K562 (cell line): Measurements from ENCODE around the gene KRTAP17-1. TPM values are rescaled to one million over a fixed set of nuclear protein-coding genes. Genes with fewer than 3 reads are reported as not detected.

Source experiments
- ATAC-seq: fragments of 200-7000 bp; cut with Tn5 transposase; 3 replicates; pipeline ENCODE4 v1.9.1; 2020; ENCODE audit warnings: moderate library complexity
- BruUV-seq: library from RNA; stranded (reverse); fragments of 400-500 nt; replicated peaks from 2 replicates; lab custom pipeline; 2021; lab: Mats Ljungman, UMichigan
- CTCF ChIA-PET: fragments of 300-600 bp; formaldehyde crosslinking; extraction: SDS; loops from one replicate; lab custom pipeline; 2021; ENCODE audit warnings: low intra/inter-chr PET ratio; lab: Yijun Ruan, JAX
- POLR2A ChIA-PET: fragments of 300-600, 350-650 bp; sonication (Branson Sonifier 250); formaldehyde crosslinking; extraction: SDS; loops from one replicate; lab custom pipeline; 2021; ENCODE audit warnings: antibody characterized with exemption, inconsistent platforms; lab: Yijun Ruan, JAX
- DNase-seq, 4 experiments: peaks; one replicate each; pipeline versions ENCODE4 v3.0.0 to v3.0.0-alpha.2; 2011 to 2018; ENCODE audit warnings: low spot score in 3 of 4, mixed read lengths in 3 of 4; ENCODE audit errors: extremely low read depth in 1 of 4
- FAIRE-seq: peaks from 2 replicates; lab custom pipeline; 2011; peaks lifted over from hg19 to GRCh38; lab: Jason Lieb, UNC
- H2AFZ ChIP-seq: 2 replicates; pipeline ENCODE4 v1.6.0; 2011; ENCODE audit warnings: low read depth, low read length, control low read depth, inconsistent platforms
- H3K27ac ChIP-seq: fragments of 200-600 bp; 3 replicates; pipeline ENCODE4 v1.8.0; 2011; ENCODE audit warnings: low read depth, mild to moderate bottlenecking, control low read depth, inconsistent platforms, low read length, moderate library complexity, mixed read lengths; ENCODE audit errors: extremely low read depth
- H3K27me3 ChIP-seq, 2 experiments: fragments of 300-600 bp in 1 of 2; 2 replicates in 1 of 2; 3 replicates in 1 of 2; pipeline versions ENCODE4 v1.6.0 to v1.8.0; 2011; ENCODE audit warnings: inconsistent platforms in 2 of 2, low read length in 2 of 2, mild to moderate bottlenecking in 1 of 2, mixed read lengths in 1 of 2, moderate library complexity in 1 of 2; ENCODE audit not compliant: control insufficient read depth in 2 of 2, insufficient read depth in 2 of 2
- H3K36me3 ChIP-seq: fragments of 300-600 bp; 3 replicates; pipeline ENCODE4 v1.8.0; 2011; ENCODE audit warnings: mild to moderate bottlenecking, low read length, inconsistent platforms; ENCODE audit not compliant: control insufficient read depth, insufficient read depth
- H3K4me1 ChIP-seq, 2 experiments: fragments of 200-600 bp in 1 of 2; replicated peaks in 1 of 2; 2 replicates in 1 of 2; 3 replicates in 1 of 2; pipeline versions ENCODE4 v1.5.1 to v1.8.0; 2011; ENCODE audit warnings: inconsistent platforms in 2 of 2, low read length in 2 of 2, mild to moderate bottlenecking in 1 of 2, mixed read lengths in 1 of 2, moderate library complexity in 1 of 2; ENCODE audit not compliant: control insufficient read depth in 2 of 2, insufficient read depth in 2 of 2
- H3K4me2 ChIP-seq: 2 replicates; pipeline ENCODE4 v1.6.1; 2011; ENCODE audit warnings: low read length, control low read depth, inconsistent platforms, mixed read lengths; ENCODE audit not compliant: insufficient read depth
- H3K4me3 ChIP-seq: fragments of 200-600 bp; sonication (generic), shearing (Covaris generic); 2 replicates; pipeline ENCODE4 v1.5.1; 2016; ENCODE audit warnings: control low read depth, inconsistent platforms
- H3K79me2 ChIP-seq: fragments of 200-600 bp; 3 replicates; pipeline ENCODE4 v1.8.0; 2011; ENCODE audit warnings: low read length, inconsistent platforms; ENCODE audit not compliant: control insufficient read depth, insufficient read depth
- H3K9ac ChIP-seq, 2 experiments: 2 replicates each; pipeline versions ENCODE4 v1.6.0 to v1.6.1; 2011; ENCODE audit warnings: low read depth in 2 of 2, low read length in 2 of 2, control low read depth in 1 of 2, inconsistent platforms in 1 of 2, mild to moderate bottlenecking in 1 of 2, mixed read lengths in 1 of 2; ENCODE audit not compliant: insufficient read depth in 1 of 2
- H3K9me1 ChIP-seq: one replicate; pipeline ENCODE4 v1.6.0; 2011; ENCODE audit warnings: inconsistent platforms, mild to moderate bottlenecking, low read length, moderate library complexity; ENCODE audit not compliant: control insufficient read depth, insufficient read depth
- H3K9me3 ChIP-seq: replicated peaks from 2 replicates; pipeline ENCODE4 v1.5.1; 2011; ENCODE audit warnings: low read depth, low read length, inconsistent platforms; ENCODE audit not compliant: control insufficient read depth, insufficient read depth
- H4K20me1 ChIP-seq: replicated peaks from 2 replicates; pipeline ENCODE4 v1.6.1; 2011; ENCODE audit warnings: low read length, inconsistent platforms, mixed read lengths; ENCODE audit not compliant: control insufficient read depth, insufficient read depth
- CBX5 ChIP-seq: IDR thresholded peaks from 2 replicates; pipeline ENCODE4 v1.6.1; 2014; ENCODE audit warnings: low read depth, borderline replicate concordance
- CCNT2 ChIP-seq: IDR thresholded peaks from 2 replicates; pipeline ENCODE4 v1.6.1; 2011; ENCODE audit warnings: borderline replicate concordance, low read depth, mild to moderate bottlenecking, moderate library complexity, mixed read lengths, low read length; ENCODE audit not compliant: insufficient read length; ENCODE audit errors: extremely low read depth
- ETS2 ChIP-seq: IDR thresholded peaks from 2 replicates; pipeline ENCODE4 v1.6.1; 2016; ENCODE audit warnings: borderline replicate concordance, missing genetic modification characterization, mild to moderate bottlenecking, moderate library complexity, missing compliant biosample characterization; ENCODE audit not compliant: poor library complexity, severe bottlenecking
- FUS ChIP-seq: fragments of 200-400 bp; formaldehyde crosslinking; optimal IDR thresholded peaks from 2 replicates; pipeline ENCODE3; 2017; ENCODE audit warnings: low read depth, low read length
- HDAC1 ChIP-seq, 2 experiments: fragments of 450-650 bp; IDR thresholded peaks; 2 replicates each; pipeline ENCODE4 v1.6.1; 2016 to 2017; ENCODE audit warnings: inconsistent platforms in 1 of 2, mild to moderate bottlenecking in 1 of 2, moderate library complexity in 1 of 2
- HSF4 ChIP-seq: fragments of 250-450 bp; sonication (Bioruptor Pico); IDR thresholded peaks from 2 replicates; pipeline ENCODE4 v2.1.2; 2022; ENCODE audit warnings: mild to moderate bottlenecking, moderate library complexity, borderline replicate concordance
- KLF10 ChIP-seq: fragments of 250-450 bp; sonication (Bioruptor Pico); IDR thresholded peaks from 2 replicates; pipeline ENCODE4 v1.6.1; 2021; ENCODE audit warnings: matching md5 sums
- LARP7 ChIP-seq: fragments of 450-650 bp; IDR thresholded peaks from 2 replicates; pipeline ENCODE4 v1.6.1; 2016
- MXI1 ChIP-seq: IDR thresholded peaks from 2 replicates; pipeline ENCODE4 v1.6.1; 2011; ENCODE audit warnings: low read depth, mild to moderate bottlenecking, improper control_type of control experiment, low read length
- RBM22 ChIP-seq: fragments of 200-400 bp; formaldehyde crosslinking; IDR thresholded peaks from 2 replicates; pipeline ENCODE4 v1.6.1; 2018; ENCODE audit warnings: low read length, low read depth; ENCODE audit not compliant: poor library complexity, severe bottlenecking
- SNIP1 ChIP-seq: fragments of 450-650 bp; IDR thresholded peaks from 2 replicates; pipeline ENCODE4 v1.7.1; 2017; ENCODE audit warnings: low read depth, mild to moderate bottlenecking
- U2AF1 ChIP-seq: fragments of 200-400 bp; formaldehyde crosslinking; optimal IDR thresholded peaks from 2 replicates; pipeline ENCODE3; 2017; ENCODE audit warnings: mild to moderate bottlenecking, low read depth, low read length, moderate library complexity
- ZNF408 ChIP-seq: fragments of 250-450 bp; sonication (Bioruptor Pico); IDR thresholded peaks from 2 replicates; pipeline ENCODE4 v1.4.0; 2020; ENCODE audit warnings: low read depth, mild to moderate bottlenecking, moderate library complexity
- ZNF780A ChIP-seq: fragments of 250-450 bp; sonication (Bioruptor Pico); IDR thresholded peaks from 2 replicates; pipeline ENCODE4 v1.5.0; 2021; ENCODE audit warnings: mild to moderate bottlenecking
- WGBS: fragments of 100-300 bp; shearing (Covaris generic); methylation state at CpG from one replicate; pipeline ENCODE4 v1.1.6; 2016; ENCODE audit warnings: low coverage, mixed read lengths; ENCODE audit not compliant: insufficient coverage; ENCODE audit errors: missing lambda C conversion rate; 5-methylcytosine and 5-hydroxymethylcytosine counted together
- in situ Hi-C: fragments of 300-500 bp; cut with MboI; formaldehyde crosslinking; loops from 4 replicates; pipeline ENCODE4 v1.15.0; 2018; ENCODE audit warnings: inconsistent platforms, mixed read lengths
- intact Hi-C: fragments of 100-400 bp; cut with micrococcal nuclease; formaldehyde crosslinking; loops from 2 replicates; pipeline ENCODE4 v1.14.2; 2022
- polyA plus RNA-seq, 8 experiments: library from polyadenylated mRNA; depleted of rRNA in 4 of 8; stranded (reverse) in 5 of 8; unstranded in 3 of 8; fragments of >200 nt; fragmentation: Nextera tagmentation in 2 of 8; fragmentation: Illumina TruSeq in 1 of 8; extraction: Ambion mirVana in 2 of 8; extraction: Trizol in 1 of 8; gene quantifications; 2 replicates each; pipeline versions ENCODE4 v1.2.1 to v1.2.3, GENCODE V29; 2011 to 2014; ENCODE audit warnings: inconsistent platforms in 1 of 8, missing spikeins in 1 of 8
- total RNA-seq, 7 experiments: library from RNA; depleted of rRNA in 6 of 7; stranded (reverse); fragments of >200 nt in 6 of 7; fragmentation: Illumina TruSeq in 2 of 7; extraction: Trizol in 2 of 7; gene quantifications; 2 replicates each; pipeline versions ENCODE4 v1.2.1 to v1.2.3, GENCODE V29; 2011 to 2021; ENCODE audit warnings: low replicate concordance in 1 of 7
- TF ChIP-seq, protein P1 (sequence below): fragments of 250-450 bp; sonication (Bioruptor Pico); IDR thresholded peaks from 2 replicates; pipeline ENCODE4 v1.5.0; 2022; ENCODE audit warnings: mild to moderate bottlenecking

Gene KRTAP17-1
- total and polyA plus RNA-seq, 9 of the 15 experiments (the other 6 are each of a cell fraction or from before 2014, with no cell fraction given) = not detected

GRCh38 chr17:41338961-41339485 lies 23.5 kb upstream of the KRTAP17-1 start:
- Histone ChIP-seq H3K27me3 (peaks cover 0 to 3% of the 10 kb centered on the region in 2 experiments; a peak in 1 of 5 replicates), H3K4me3 (no peak overlapping the region), H3K9me3 (no peaks in the 10 kb centered on the region), H3K9me1 (no peaks in the 10 kb centered on the region), H3K79me2 (no peaks in the 10 kb centered on the region), H2AFZ (no peak overlapping the region), H4K20me1 (no peaks in the 10 kb centered on the region), H3K27ac (no peak overlapping the region), H3K4me1 (no peaks in the 10 kb centered on the region), H3K36me3 (no peaks in the 10 kb centered on the region), H3K4me2 (no peak overlapping the region), H3K9ac (no peak overlapping the region)
- TF ChIP-seq CBX5 (no peak), LARP7 (no peak), U2AF1 (no peak), HSF4 (CRISPR knock-in tag) (no peak), ZNF408 (CRISPR knock-in tag) (no peak), SNIP1 (no peak), MXI1 (no peak), ZNF780A (no peak), HDAC1 (IDR thresholded peaks at IDR 0.05) (no peak), FUS (no peak), RBM22 (no peak), KLF10 (no peak), CCNT2 (no peak), ETS2 (no peak)
- TF ChIP-seq, protein P1, sequence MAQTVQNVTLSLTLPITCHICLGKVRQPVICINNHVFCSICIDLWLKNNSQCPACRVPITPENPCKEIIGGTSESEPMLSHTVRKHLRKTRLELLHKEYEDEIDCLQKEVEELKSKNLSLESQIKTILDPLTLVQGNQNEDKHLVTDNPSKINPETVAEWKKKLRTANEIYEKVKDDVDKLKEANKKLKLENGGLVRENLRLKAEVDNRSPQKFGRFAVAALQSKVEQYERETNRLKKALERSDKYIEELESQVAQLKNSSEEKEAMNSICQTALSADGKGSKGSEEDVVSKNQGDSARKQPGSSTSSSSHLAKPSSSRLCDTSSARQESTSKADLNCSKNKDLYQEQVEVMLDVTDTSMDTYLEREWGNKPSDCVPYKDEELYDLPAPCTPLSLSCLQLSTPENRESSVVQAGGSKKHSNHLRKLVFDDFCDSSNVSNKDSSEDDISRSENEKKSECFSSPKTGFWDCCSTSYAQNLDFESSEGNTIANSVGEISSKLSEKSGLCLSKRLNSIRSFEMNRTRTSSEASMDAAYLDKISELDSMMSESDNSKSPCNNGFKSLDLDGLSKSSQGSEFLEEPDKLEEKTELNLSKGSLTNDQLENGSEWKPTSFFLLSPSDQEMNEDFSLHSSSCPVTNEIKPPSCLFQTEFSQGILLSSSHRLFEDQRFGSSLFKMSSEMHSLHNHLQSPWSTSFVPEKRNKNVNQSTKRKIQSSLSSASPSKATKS (CRISPR knock-in tag) = no peak
- BruUV-seq = no TSS peak
- 1% methylated on average over 5 of the region's 5 CpGs for WGBS
- FAIRE-seq = no peak
- CTCF ChIA-PET = no interaction called here
- POLR2A ChIA-PET = interaction anchor here (0.8 kb wide), 1 partner anchor 38 kb away, joined by 3 read pairs; no protein-coding TSS in a partner anchor
- ATAC-seq = no peak
- intact Hi-C loops = no loop called here
- no peak for DNase-seq
- in situ Hi-C loops = no loop called here
